CD1c-positive myeloid dendritic cell (primary cell): Measurements from ENCODE around the gene ADAMTS20.

ENCODE experiments used
- DNase-seq: peaks from one replicate; pipeline ENCODE4 v3.0.0-alpha.2; 2016; ENCODE audit errors: extremely low spot score

The ADAMTS20 gene

GRCh38 chr12:43310596-43310995, 241.4 kb downstream of the ADAMTS20 start:
- no peak for DNase-seq

GRCh38 chr12:43309959-43310358, 242.0 kb downstream of the ADAMTS20 start:
- no peak for DNase-seq

DNA sequence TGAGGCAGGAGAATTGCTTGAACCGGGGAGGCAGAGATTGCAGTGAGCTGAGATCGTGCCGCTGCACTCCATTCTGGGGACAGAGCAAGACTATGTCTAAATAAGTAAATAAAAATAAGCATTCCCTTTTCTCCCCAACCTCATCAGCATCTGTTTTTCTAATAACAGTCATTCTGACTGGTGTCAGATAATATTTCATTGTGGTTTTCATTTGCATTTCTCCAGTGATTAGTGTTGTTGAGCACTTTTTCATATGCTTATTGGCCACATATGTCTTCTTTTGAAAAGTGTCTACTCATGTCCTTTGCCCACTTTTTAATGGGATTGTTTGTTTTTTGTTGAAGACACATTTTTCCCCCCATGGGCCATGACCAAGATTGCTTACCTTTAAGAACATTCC, 243.2 kb downstream of the ADAMTS20 start:
- no peak for DNase-seq

GRCh38 chr12:43307126-43307525, 244.9 kb downstream of the ADAMTS20 start:
- no peak for DNase-seq

- DNase-seq: no peak
These were observed 245.9 kb downstream of the ADAMTS20 start for GRCh38 chr12:43306066-43306465.

DNA sequence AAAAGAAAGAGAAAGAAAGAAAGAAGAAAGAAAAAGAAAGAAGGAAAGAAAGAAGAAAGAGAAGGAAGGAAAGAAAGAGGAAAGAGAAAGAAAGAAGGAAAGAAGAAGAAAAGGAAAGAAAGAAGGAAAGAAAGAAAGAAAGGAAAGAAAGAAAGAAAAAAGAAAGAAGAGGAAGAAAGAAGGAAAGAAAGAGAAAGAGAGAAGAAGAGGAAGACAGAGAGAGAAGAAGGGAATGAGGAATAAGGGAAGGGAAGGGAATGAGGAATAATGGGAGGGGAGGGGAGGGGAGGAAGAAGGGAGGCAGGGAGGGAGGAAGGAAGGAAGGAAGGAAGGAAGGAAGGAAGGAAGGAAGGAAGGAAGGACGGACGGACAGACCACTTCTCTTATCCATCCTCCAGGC, 246.9 kb downstream of the ADAMTS20 start:
- no peak for DNase-seq
